Measurements from ENCODE around the gene SLC9A9. TPM values are rescaled to one million over a fixed set of nuclear protein-coding genes. Genes with fewer than 3 reads are reported as not detected.

The SLC9A9 gene
- total RNA-seq, 3 donors from 2014 or later = 6.2 to 17.3 (median 7.8) TPM

DNA sequence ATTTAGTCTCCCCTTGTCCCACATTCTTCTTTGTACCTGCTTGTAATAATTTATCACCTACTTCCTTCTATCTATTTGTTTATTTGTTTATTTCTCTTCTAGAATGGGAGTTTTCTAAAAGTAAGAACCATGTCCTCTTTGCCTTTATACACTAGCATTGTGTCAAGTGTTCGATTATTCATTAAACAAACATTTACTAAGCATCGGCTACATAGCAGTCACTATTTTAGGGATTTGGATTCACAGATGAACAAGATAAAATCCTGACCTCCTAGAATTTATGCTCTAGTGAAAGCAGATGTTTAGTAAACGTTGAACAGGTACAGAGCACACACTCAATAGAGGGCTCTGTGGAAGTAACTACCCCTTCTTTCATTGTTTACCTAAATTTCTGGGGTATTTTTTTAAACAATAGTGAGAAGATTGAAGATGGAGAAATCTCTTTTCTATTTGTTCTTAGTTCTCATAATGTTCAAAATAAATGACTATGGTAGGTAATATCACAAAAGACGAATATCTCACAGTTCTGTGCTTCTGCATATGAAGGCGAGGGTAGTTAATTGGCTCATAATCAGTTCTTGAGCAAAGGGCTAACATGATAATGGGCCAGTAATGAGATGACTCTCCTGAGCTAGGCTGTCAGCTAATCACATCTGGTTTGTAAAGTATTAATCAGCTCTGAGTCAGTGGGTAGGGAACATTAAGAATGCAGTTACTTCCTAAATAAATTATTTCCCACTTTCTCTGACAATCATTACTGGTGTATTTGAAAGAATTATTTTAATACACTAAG, 111.9 kb downstream of the SLC9A9 start:
- no peak overlapping the region for H3K4me3 ChIP-seq
- no peaks in the 10 kb centered on the region for H3K36me3 ChIP-seq
- H3K27me3 ChIP-seq = no peaks in the 10 kb centered on the region
- intact Hi-C loops (cut with DNase I; ENCODE audit: low total_unique reads) = no loop called here
- DNase-seq (ENCODE audit: low spot score in 2 of 2) = no peak
- H3K4me1 ChIP-seq = no peaks in the 10 kb centered on the region
- TF ChIP-seq CTCF (IDR thresholded peaks at IDR 0.05) (no peak), POLR2A (IDR thresholded peaks at IDR 0.05) (no peak), POLR2AphosphoS5 (IDR thresholded peaks at IDR 0.05) (no peak)
- H3K27ac ChIP-seq = no peak overlapping the region
- peaks cover 3 to 19% of the 10 kb centered on the region in 2 donors for H3K9me3 ChIP-seq

DNA sequence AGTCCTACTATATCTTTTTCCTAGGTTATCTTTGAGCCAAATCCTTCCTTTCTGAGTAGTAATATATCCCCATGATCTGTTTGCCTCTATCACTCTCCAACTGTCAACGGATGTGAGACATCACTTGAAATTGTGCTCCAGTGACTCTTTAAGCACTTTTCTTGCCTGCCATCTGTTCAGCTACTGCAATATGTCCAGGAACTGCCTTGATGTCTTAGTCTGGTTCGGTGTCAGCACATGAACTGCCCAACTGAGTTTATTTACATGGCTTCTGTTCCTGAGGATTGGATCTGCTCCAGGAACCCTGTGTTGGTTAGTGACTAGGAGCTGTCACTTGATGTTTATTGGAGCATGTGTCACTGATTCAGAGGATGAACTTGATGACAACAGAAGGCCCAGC, 116.5 kb downstream of the SLC9A9 start:
- TF ChIP-seq POLR2AphosphoS5 (IDR thresholded peaks at IDR 0.05) = no peak
- TF ChIP-seq CTCF (IDR thresholded peaks at IDR 0.05) = no peak
- no peak for TF ChIP-seq POLR2A (IDR thresholded peaks at IDR 0.05)
- no peak overlapping the region for H3K27ac ChIP-seq
- H3K4me3 ChIP-seq = no peak overlapping the region
- no peaks in the 10 kb centered on the region for H3K27me3 ChIP-seq
- no peaks in the 10 kb centered on the region for H3K4me1 ChIP-seq
- H3K9me3 ChIP-seq = no peaks in the 10 kb centered on the region
- no peak for DNase-seq (ENCODE audit: low spot score in 2 of 2)
- intact Hi-C loops (cut with DNase I; ENCODE audit: low total_unique reads) = no loop called here
- H3K36me3 ChIP-seq = no peaks in the 10 kb centered on the region

DNA sequence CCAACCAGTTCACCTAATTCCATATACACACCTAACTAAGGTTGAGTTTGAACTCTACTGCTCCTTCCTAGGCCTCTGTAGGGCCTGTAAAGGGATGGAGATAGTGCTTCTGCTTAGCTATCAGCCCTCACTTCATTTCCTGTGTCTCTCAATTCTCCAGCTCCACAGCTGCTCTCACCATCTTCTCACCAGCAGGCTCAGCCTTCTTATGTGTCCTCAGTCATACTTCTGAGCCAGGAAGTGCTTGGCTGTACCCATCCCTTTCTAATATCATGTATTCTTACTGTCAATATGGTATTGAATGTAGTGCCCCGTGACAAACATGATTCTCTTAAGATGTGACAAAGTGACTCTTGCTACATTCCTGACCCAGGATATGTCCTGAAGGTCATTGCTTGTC, 116.9 kb downstream of the SLC9A9 start:
- Histone ChIP-seq H3K4me1 (no peaks in the 10 kb centered on the region), H3K36me3 (no peaks in the 10 kb centered on the region), H3K9me3 (no peaks in the 10 kb centered on the region), H3K27me3 (no peaks in the 10 kb centered on the region), H3K4me3 (no peak overlapping the region), H3K27ac (no peak overlapping the region)
- intact Hi-C loops (cut with DNase I; ENCODE audit: low total_unique reads) = no loop called here
- no peak for DNase-seq (ENCODE audit: low spot score in 2 of 2)
- TF ChIP-seq POLR2AphosphoS5 (IDR thresholded peaks at IDR 0.05) (no peak), POLR2A (IDR thresholded peaks at IDR 0.05) (no peak), CTCF (IDR thresholded peaks at IDR 0.05) (no peak)

DNA sequence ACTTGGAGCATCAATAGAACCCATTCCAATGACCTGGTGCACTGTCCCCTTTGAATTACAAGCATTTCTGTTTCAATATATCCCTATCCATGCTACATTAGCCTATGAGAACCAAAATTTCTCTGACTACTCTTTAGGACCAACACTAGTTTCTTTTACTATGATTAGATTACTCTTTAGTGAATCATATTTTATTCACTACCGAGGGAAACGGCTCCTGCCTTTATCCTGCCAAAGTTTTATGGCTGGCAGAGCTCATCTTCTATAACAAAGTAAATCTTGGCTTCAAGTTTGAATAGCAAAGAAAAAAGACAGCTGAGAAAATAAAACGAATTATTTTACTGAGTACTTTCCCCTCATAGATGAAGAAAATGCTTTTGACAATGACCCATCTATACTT, 120.9 kb downstream of the SLC9A9 start:
- Histone ChIP-seq H3K27me3 (no peaks in the 10 kb centered on the region), H3K4me1 (no peaks in the 10 kb centered on the region), H3K4me3 (no peak overlapping the region), H3K27ac (no peak overlapping the region), H3K36me3 (no peaks in the 10 kb centered on the region), H3K9me3 (no peaks in the 10 kb centered on the region)
- no peak for DNase-seq (ENCODE audit: low spot score in 2 of 2)
- TF ChIP-seq CTCF (IDR thresholded peaks at IDR 0.05) (no peak), POLR2A (IDR thresholded peaks at IDR 0.05) (no peak), POLR2AphosphoS5 (IDR thresholded peaks at IDR 0.05) (no peak)
- intact Hi-C loops (cut with DNase I; ENCODE audit: low total_unique reads) = no loop called here

DNA sequence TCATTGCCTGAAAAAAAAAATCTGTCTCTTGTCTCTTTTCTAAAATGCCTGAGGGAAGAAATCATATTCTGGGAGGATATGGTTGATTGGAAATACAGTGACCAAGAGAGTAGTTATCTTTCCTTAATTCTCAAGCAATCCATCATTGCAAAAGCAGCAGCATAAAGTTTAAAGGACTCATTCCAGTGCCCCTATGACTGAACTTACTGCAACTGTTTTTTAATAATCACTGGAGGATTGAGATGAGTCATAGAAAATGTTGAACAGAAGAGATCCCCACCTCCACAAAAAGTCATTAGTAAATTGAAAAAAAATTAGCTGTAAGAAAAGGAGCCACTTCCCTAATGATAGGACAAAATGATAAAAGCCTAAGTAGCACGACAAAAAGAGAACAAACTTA, 121.5 kb downstream of the SLC9A9 start:
- TF ChIP-seq POLR2A (IDR thresholded peaks at IDR 0.05) (no peak), CTCF (IDR thresholded peaks at IDR 0.05) (no peak)
- no peak overlapping the region for H3K4me3 ChIP-seq
- no peak overlapping the region for H3K27ac ChIP-seq
- no peaks in the 10 kb centered on the region for H3K9me3 ChIP-seq
- no peaks in the 10 kb centered on the region for H3K4me1 ChIP-seq
- DNase-seq (ENCODE audit: low spot score in 2 of 2) = no peak
- no peaks in the 10 kb centered on the region for H3K36me3 ChIP-seq
- intact Hi-C loops (cut with DNase I; ENCODE audit: low total_unique reads) = no loop called here
- no peaks in the 10 kb centered on the region for H3K27me3 ChIP-seq

All from breast epithelium (tissue), 4 donors.